Mesothelial cell of epicardium (in vitro differentiated cells): ENCODE results near the gene RNF123. TPM values are rescaled to one million over a fixed set of nuclear protein-coding genes. Genes with fewer than 3 reads are reported as not detected.

Experiments
- DNase-seq, 2 experiments: peaks; one replicate each; pipeline ENCODE4 v3.0.0; 2021; ENCODE audit warnings: low spot score in 2 of 2; ENCODE audit not compliant: unreplicated experiment in 2 of 2
- H3K27ac Mint-ChIP-seq: 2 replicates; pipeline ENCODE4 v1.8.0; 2021; ENCODE audit warnings: mixed read lengths
- H3K27me3 Mint-ChIP-seq: 2 replicates; pipeline ENCODE4 v1.8.0; 2021; ENCODE audit warnings: low read depth, mixed read lengths
- H3K36me3 Mint-ChIP-seq: 2 replicates; pipeline ENCODE4 v1.8.0; 2021; ENCODE audit warnings: mixed read lengths
- H3K4me1 Mint-ChIP-seq: 2 replicates; pipeline ENCODE4 v1.8.0; 2021; ENCODE audit warnings: mixed read lengths
- H3K4me3 Mint-ChIP-seq: 2 replicates; pipeline ENCODE4 v1.8.0; 2021; ENCODE audit warnings: mild to moderate bottlenecking, moderate library complexity, mixed read lengths
- H3K9me3 Mint-ChIP-seq: 2 replicates; pipeline ENCODE4 v1.8.0; 2021; ENCODE audit warnings: mixed read lengths
- CTCF ChIP-seq: fragments of 200-600 bp; sonication (generic); IDR thresholded peaks from one replicate; pipeline ENCODE4 v1.5.0; 2021; ENCODE audit warnings: antibody characterized with exemption; ENCODE audit not compliant: unreplicated experiment
- total RNA-seq: library from RNA; stranded (reverse); gene quantifications from 3 replicates; pipeline ENCODE4 v1.2.1, GENCODE V29; 2021

Gene RNF123
- total RNA-seq, 1 donor from 2014 or later, result 59.2 TPM

- Mint-ChIP-seq H3K9me3 (no peaks in the 10 kb centered on the region), H3K4me1 (no peaks in the 10 kb centered on the region), H3K4me3 (no peak overlapping the region), H3K27me3 (no peaks in the 10 kb centered on the region), H3K27ac (no peak overlapping the region), H3K36me3 (peaks cover 23% of the 10 kb centered on the region)
- no peak for DNase-seq
- TF ChIP-seq CTCF, result no peak
Observed at GRCh38 chr3:49729966-49730609, 40.7 kb downstream of the RNF123 start.

GRCh38 chr3:49732597-49732996 is 43.2 kb downstream of the RNF123 start:
- DNase-seq, result no peak
- Mint-ChIP-seq H3K27ac (no peak overlapping the region), H3K9me3 (no peaks in the 10 kb centered on the region), H3K4me1 (no peaks in the 10 kb centered on the region), H3K4me3 (no peak overlapping the region), H3K36me3 (peaks cover 32% of the 10 kb centered on the region), H3K27me3 (no peaks in the 10 kb centered on the region)
- TF ChIP-seq CTCF, result no peak

GRCh38 chr3:49733551-49733950 is 44.2 kb downstream of the RNF123 start:
- Mint-ChIP-seq H3K4me1 (no peaks in the 10 kb centered on the region), H3K27ac (no peak overlapping the region), H3K9me3 (no peaks in the 10 kb centered on the region), H3K4me3 (no peak overlapping the region), H3K36me3 (peaks cover 42% of the 10 kb centered on the region), H3K27me3 (no peaks in the 10 kb centered on the region)
- no peak for DNase-seq
- no peak for TF ChIP-seq CTCF

- Mint-ChIP-seq H3K27me3 (no peaks in the 10 kb centered on the region), H3K9me3 (no peaks in the 10 kb centered on the region), H3K36me3 (peaks cover 43% of the 10 kb centered on the region), H3K27ac (no peak overlapping the region), H3K4me3 (no peak overlapping the region), H3K4me1 (no peaks in the 10 kb centered on the region)
- no peak for TF ChIP-seq CTCF
- no peak for DNase-seq
Observed at GRCh38 chr3:49734752-49735151, 45.4 kb downstream of the RNF123 start.

GRCh38 chr3:49738067-49738713 is 48.8 kb downstream of the RNF123 start:
- DNase-seq, result no peak
- no peaks in the 10 kb centered on the region for H3K27me3 Mint-ChIP-seq
- H3K27ac Mint-ChIP-seq, result no peak overlapping the region
- no peak for TF ChIP-seq CTCF
- H3K4me3 Mint-ChIP-seq, result no peak overlapping the region
- no peaks in the 10 kb centered on the region for H3K4me1 Mint-ChIP-seq
- H3K9me3 Mint-ChIP-seq, result no peaks in the 10 kb centered on the region
- peaks cover 30% of the 10 kb centered on the region for H3K36me3 Mint-ChIP-seq
